Tibial nerve (tissue), 4 donors: ENCODE data around the gene SCN9A.

ENCODE experiments used
- CTCF ChIP-seq, 5 experiments: fragments of 200-600 bp in 3 of 5; fragments of 450-650 bp in 2 of 5; sonication (generic) in 3 of 5; IDR thresholded peaks; one replicate each; pipeline ENCODE4 v1.5.1; 2016 to 2019; ENCODE audit warnings: antibody characterized with exemption in 5 of 5, mild to moderate bottlenecking in 3 of 5, moderate library complexity in 2 of 5
- EP300 ChIP-seq, 2 donors: sonication (generic); formaldehyde crosslinking; IDR thresholded peaks; one replicate each; pipeline ENCODE4 v1.6.1; 2017; ENCODE audit warnings: antibody characterized with exemption in 2 of 2, mild to moderate bottlenecking in 1 of 2

DNA sequence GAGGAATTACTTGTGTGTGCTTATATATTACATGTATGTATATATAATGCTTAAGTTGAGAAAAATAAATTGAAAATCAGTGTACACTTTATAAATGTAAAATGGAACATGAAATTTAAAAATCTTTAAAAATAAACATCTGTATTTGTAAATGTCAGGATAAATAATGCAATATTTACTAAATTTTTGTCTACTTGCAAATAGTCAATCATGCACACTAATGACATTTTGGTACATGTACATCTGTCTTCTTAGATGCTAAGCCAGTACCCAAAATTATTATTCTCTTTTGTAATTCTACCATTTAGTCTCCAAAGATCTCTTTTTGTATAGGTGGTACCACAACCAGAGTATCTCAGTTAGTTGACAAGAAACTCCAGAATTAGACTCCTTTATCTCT, 151.5 kb downstream of the SCN9A start:
- TF ChIP-seq CTCF (IDR thresholded peaks at IDR 0.05) = no peak
- TF ChIP-seq EP300 (IDR thresholded peaks at IDR 0.05) = no peak
